SH-SY5Y (cell line): ENCODE results near the gene MYO1E.

Experiments
- GATA2 ChIP-seq: IDR thresholded peaks from 2 replicates; pipeline ENCODE4 v1.6.1; 2011; ENCODE audit warnings: mild to moderate bottlenecking, low read depth, low read length
- GATA3 ChIP-seq: IDR thresholded peaks from 2 replicates; pipeline ENCODE4 v1.6.1; 2011; ENCODE audit warnings: low read depth, mild to moderate bottlenecking, low read length, moderate library complexity

DNA sequence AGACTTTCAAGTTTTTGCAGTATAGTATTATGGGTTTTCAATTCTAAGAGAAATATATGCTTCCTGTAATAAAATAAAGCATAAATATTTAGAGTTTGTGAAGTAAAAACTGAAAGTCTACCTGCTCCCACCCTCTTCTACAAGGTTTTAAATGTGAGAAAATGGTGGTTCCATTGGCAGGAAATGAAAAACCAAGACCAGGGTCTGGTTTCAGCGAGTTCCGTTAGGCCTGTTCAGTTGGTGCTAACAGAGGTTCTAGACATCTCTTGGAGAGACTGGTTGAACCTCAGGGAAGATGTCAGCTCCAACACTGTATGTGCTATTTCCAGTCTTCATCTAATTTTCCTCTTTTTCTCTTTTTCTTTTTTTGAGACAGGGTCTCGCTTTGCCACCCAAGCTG is 11.8 kb upstream of the MYO1E start:
- TF ChIP-seq GATA3 (no peak), GATA2 (no peak)
